RCC 7860 (cell line): ENCODE results near the gene SOX5.

Experiments used
- DNase-seq: peaks from one replicate; pipeline ENCODE4 v3.0.0-alpha.2; 2015; ENCODE audit warnings: low spot score
- FAIRE-seq: peaks from 2 replicates; lab custom pipeline; 2012; peaks lifted over from hg19 to GRCh38; lab: Jason Lieb, UNC

The SOX5 gene

DNA sequence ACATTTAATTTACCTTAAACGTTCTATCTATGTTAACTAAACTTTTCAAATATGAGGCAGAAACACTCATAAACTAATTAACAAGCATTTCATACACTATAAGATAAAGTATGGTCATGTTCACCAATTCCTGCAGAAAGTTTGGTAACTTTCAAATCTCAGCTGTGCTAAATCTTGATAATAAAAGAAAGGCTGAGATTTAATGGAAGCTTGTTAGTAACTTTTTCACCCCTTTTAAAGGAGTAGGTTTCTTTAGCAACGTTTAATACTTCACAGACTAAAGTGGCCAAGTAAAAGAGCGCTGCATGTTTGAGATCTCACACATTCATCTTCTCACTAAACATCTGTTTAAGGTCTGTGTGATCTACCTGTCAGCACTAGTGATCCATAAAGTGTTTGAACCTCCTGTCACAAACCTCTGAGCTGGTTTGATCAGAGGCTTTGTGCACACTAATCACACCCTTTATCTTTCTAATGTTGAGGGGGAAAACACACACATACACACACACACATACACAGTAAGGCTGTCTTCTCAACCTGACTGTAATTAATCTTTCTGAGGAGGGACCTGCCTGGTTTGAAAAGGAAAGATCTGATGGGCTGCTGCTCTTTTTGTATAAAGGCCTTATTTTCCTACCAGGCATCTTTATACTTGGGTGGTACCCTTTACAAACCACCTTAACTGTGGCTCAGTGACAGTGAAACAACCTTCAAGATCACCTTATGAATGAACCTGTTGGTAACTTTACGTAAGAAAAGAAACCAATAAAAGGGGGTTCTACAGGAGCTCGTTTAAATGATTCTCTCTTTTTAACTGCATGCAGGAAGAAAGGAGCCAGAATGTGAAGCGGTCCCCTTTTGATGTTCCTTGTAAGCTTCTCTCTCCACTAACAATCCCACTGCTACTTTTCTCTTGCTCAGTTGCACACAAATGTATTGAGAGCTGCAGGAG is 244.2 kb downstream of the SOX5 start:
- no peak for DNase-seq
- FAIRE-seq: no peak

DNA sequence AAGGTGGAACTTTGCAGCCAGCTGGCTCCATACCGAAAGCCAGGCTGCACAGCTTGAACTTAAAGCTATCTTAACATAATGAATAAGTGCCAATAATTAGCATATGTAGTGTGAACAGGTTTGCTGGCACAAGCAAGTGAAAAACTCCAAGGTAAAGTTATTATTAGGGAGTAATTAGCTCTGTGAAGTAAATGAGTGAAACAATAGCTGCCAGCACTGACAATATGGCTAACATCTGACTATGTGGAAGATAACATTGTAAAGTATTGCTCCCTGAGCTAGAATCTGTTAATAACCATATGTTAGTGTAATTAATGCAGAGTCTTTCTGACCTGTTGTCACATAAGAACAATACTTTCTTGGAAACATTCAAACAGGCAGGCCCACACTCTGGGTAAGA is 246.4 kb downstream of the SOX5 start:
- no peak for DNase-seq
- FAIRE-seq: no peak

DNA sequence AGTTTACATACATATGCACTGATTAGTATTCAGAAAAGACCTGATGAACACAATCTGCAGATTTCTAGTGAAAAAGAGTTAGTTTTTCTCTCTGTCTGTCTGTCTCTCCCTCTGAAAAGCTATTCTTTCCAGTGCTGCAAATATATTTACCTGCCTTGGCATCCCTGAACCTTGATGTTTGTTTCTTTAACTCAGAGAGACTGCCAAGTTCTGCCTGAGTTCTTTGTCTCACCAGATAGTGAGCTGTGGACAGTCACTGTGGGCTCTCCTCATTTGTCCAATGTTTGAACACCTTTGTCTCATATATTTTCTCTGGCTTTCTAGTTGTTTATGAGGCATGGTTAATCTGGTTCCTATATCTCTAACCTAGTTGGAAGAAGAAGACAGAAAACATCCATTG is 250.4 kb downstream of the SOX5 start:
- no peak for DNase-seq
- no peak for FAIRE-seq

DNA sequence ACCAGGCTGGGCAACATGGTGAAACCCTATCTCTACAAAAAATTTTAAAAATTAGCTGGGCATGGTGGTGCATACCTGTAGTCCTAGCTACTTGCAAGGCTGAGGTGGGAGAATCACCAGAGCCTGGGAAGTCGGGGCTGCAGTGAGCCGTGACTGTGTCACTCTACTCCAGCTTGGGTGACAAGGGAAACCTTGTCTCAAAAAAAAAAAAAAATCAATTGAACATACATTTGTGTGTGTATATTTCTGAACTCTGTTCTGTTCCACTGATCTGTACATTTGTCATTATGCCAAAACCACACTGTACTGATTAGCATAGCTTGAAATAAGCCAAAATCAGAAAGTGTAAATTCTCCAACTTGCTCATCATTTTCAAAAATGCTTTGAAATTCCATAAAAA is 254.6 kb downstream of the SOX5 start:
- DNase-seq (no peak), FAIRE-seq (no peak)

DNA sequence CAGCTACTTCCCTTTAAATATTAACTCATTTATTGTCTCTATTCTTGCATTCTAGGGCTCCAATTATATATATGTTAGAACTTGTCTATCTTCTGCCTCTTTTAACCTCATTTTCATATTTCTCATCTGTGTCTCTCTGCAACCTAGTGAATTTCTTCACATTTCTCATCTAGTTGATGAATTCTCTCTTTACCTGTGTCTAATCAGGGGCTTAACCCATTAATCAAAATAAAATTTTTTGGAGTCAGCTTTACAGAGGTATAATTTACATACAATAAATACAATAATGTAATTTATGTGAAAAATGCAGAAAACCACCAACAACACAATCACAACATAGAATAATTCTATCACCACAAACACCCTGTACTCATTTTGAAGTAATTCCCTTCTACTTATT is 255.2 kb downstream of the SOX5 start:
- DNase-seq (no peak), FAIRE-seq (no peak)

DNA sequence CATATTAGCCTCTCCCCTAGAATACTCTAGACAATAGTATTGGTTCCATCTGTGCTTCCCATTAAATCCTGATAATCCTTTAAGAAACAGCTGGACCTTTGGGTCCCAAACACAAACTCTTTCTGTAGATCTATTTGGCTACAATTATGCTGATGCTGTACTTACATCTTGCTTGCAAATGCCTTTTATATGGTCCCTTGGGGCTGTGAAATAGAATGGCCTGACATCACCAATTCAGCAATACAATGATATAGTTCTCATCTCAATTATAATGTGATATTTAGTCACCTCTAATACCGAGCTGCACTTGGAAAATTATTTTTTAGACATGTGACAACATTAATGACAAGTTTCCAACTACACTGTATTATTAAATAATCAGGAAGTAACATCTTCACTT is 261.5 kb downstream of the SOX5 start:
- FAIRE-seq (no peak), DNase-seq (no peak)

DNA sequence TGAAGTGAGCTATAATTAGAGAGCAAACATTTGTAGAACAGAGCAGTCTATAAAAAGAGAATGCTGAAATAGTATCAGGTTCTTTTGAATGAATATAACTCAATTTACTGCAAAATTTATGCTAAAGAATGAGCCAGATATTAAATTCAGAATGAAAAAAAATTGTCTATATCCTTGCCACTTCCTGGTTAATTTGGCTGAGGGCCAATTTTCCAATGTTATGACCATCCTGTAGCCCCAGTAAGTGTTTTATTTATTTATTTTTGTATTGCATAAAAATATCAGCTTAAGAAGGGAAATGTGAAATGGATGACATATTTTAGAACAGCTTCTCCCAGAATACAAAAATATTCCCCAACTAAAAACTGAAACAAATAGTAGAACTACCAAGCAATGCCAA is 263.4 kb downstream of the SOX5 start:
- FAIRE-seq (no peak), DNase-seq (no peak)

DNA sequence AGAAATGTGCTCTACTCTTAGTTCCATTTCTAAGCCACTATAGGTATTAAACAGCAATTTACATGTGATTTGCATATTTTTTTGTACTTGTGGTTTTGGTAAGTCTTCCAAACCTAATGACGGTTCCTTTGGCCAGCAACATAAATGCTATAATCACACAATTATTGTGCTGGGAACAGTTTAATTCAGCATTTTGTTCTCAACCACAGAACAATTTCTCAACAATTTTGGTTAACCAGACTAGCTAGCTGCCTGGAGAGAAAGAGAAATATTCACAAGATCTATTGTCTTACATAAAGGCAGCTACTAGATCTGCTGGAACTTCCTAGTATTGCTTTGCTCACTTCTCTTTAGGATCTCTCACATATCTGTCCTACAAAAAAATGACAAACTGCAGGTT is 265.3 kb downstream of the SOX5 start:
- no peak for FAIRE-seq
- no peak for DNase-seq

DNA sequence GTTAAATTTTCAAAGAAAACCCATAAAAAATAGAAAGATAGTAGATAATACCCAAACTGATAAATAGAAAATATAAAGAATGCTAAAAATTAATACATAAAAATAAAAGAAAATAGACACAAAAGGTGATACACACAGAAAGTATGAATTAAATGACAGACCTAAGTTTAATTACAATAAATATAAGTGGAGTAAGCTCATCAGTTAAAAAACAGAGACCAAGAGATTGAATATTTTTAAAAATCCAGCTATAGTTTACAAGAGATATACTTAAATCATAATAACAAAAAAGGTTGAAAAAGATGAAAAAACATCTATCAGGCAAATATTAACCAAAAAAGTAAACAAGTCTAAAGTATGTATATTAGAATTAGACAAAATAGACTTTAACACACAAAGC is 268.2 kb downstream of the SOX5 start:
- no peak for DNase-seq
- FAIRE-seq: no peak

DNA sequence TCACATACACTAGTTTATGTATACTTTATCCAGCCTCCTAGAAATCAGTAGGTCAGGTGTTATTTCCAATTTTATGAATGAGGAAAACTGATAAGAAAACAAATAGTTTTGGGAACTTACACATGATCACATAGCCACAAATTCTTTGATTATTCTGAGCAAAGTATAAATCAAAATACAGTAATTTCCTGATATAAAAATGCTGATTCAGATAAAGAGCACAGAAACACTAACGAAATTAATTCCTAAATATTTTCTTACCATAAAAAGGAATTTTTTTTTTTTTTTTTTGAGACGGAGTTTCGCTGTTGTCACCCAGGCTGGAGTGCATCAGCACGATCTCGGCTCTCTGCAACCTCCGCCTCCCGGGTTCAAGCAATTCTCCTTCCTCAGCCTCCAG is 275.4 kb downstream of the SOX5 start:
- DNase-seq (no peak), FAIRE-seq (no peak)

DNA sequence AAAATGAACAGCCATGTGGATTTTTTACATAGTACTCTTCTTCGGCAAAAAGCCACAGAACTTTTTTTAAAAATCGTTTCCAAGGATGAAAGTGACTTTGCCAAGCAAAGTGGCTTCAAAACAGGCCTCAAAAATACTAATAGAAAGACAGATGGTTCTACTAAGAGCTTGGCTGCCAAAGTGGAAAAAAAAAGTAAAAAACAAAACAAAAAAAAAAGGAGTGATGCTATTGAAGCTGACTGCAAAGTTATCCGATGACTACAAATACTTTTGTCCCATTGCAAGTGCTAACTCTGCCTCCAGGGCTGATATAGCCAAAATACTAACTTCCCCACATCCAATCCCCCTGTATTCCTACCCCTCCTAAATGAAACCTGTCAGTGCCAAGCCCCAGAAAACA is 277.6 kb downstream of the SOX5 start:
- no peak for FAIRE-seq
- no peak for DNase-seq

DNA sequence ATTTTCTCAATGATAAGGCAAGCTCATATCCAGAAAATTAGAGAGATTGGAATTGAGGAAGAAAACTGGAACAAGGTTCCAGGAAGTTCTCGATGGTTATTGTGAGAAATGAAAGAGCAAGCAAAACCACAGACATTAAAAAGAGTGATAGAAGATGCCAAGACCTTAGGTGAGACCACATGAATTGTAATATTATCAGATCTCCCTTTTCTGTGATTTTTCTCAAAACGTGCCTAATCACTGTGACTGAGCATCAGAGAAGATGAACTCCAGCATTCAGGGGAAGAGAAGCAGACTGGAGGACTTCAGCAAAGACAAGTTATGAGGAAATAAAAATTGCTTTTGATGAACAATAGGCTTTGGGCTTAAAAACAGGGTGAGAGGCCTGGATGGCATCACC is 278.8 kb downstream of the SOX5 start:
- no peak for FAIRE-seq
- no peak for DNase-seq

DNA sequence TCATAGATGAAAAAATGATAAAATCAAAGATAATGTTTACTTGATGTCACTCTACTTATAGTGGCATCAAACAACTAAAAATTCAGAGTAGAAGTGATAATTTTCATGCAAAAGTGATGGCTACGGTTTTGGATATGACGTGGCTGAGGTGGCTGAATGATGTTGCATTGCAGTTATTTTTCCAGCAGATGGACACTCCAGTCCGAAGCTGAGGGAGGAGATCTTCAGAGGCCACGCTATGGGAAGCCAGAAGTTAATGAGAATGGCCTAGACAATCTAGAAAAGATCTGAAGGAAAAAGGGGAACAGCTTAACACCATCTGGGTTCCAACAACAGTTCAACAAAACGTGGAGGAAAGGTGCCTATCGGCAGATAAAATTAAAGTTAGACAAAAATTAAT is 279.8 kb downstream of the SOX5 start:
- DNase-seq: no peak
- no peak for FAIRE-seq

DNA sequence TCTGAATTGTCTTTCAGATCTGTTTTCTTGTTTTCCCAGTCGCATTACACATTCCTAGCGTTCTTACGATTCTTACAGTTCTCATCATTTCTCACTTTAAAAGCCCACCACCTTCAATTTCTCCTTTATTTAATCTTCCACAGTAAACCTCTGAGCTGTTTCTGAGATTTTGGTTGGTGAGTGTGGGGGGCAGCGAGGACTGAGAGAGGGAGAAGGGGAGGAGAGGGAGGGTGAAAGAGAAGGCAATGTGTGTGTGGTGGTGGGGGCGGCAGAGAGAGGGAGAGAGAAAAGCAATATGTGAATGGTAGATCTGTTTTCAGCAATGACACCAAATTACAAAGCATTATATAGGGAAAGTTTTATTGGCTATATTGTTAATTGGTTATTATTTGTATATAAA is 282.6 kb downstream of the SOX5 start:
- no peak for DNase-seq
- FAIRE-seq: no peak

DNA sequence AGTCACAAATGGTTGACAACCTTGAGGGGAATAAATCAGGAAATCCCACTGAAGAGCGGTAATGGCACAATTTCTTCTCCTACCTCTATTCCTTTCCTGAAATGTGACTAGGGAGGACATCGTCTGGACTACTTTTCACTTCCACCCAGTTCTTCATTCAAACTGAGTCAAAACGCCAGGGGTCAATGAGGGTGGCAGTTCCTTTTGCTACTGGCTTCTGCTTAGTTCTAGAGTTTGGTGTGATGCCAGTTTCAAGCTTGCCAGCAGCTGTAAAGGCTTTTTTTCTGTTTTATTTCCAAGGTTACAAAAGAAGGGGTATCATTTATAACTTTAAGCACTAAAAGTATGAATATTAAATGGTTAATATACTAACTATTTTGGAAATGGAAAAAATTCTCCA is 286.5 kb downstream of the SOX5 start:
- FAIRE-seq (no peak), DNase-seq (no peak)

DNA sequence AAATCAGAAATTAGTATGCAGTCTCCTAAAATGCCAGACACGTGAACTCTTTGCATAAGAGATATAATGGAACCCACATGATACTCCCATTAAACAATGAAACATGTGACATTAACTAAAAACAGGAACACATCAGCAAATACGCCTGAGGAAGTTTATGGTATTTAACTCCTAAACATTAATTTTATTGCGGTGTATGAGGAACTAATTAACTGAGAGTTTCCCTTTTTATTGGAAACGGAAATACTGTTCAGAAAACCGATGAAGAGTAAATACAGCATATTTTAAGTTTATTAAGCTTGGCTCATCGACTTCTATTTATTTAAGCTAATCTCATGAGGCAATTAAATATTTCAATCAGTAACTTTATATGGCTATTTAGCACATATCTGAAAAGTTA is 290.3 kb downstream of the SOX5 start:
- FAIRE-seq (no peak), DNase-seq (no peak)

DNA sequence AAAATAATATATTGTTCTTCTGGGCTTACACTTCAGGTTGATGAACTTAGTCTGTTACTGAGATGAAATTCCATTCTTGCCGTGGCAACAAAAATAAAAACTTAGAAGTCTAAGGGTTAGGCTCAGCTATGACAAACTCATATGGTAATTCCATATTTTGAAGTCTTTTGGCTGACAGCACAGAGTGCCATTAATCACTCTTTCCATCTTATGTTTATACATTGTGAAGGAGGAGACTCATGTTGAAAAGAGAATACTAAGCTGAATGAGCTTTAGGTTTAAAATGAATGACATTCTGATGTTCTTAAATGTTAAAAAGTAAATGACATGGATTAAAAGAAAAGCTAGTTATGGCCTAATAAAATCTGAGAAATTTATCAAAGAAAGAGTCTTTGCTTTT is 291.9 kb downstream of the SOX5 start:
- no peak for FAIRE-seq
- DNase-seq: no peak

DNA sequence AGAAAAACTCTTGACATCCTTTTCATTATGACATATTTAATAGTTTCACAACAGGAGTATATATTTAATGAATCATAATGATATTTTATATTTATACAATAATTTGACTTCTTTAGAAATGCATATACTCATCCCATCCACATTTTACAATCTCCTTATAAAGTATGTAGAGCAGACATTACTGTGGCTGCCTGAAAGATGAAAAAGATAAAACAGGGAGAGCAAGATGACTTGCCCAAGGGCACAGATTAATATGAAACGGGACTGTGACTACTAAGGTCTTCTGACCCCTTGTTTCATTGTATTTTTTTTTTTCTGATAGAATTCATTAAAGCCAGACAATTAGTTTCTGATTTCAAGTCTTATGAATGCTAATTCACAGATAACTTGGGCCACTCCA is 293.6 kb downstream of the SOX5 start:
- DNase-seq (no peak), FAIRE-seq (no peak)

DNA sequence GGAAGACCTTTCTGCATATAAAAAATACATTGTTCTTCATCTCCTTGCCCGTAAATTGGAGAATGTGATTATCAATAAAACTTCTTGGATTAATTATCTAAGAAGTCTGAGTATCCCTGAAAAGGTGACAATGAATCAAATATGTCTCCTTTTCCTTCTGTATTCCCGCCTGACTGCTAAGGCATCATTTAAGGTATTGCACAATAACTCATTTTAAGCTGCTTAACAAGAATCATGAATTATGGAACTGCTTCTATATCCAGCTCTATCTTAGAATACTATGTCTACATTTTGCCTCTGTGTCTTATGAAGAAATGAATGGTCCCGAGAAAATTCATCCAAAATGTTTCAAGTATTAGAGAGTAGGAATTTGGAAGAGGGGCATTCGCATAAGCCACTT is 294.4 kb downstream of the SOX5 start:
- FAIRE-seq (no peak), DNase-seq (no peak)

DNA sequence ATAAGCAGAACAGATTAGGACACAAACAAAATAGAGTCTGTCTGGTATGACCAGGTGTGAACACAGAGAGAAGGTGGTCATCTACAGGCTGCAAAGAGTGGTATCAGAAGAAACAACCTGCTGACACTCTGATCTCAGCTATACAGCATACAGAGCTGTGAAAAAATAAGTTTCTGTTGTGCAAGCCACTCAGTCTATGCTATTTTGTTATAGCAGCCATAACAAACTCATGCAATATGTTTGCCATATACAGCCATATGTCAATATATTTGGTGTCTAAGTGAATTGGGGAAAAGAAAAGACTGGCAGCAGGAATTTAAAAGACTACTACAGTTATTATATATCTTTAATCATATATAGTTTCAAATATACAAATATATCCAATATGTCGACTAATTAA is 300.9 kb downstream of the SOX5 start:
- DNase-seq (no peak), FAIRE-seq (no peak)

DNA sequence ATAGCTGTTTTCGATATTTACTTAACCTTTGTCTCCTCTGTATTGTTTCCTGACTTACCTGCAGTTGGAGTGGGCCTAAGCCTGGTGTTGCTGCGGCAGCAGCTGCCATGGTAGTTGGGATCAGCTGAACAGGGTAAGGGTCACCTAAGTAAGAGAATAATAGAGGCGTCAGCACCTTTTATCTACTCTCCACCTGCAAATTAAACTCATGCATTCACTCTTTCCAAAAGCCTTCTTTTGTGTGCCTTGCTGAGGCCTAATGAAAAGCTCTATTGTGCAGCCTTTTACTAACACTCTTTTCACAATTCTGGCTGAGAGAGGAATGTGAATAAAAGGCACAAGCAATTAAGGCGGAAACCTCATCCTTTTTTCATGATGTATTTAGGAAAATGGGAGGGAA is 308.7 kb downstream of the SOX5 start:
- DNase-seq: no peak
- no peak for FAIRE-seq

DNA sequence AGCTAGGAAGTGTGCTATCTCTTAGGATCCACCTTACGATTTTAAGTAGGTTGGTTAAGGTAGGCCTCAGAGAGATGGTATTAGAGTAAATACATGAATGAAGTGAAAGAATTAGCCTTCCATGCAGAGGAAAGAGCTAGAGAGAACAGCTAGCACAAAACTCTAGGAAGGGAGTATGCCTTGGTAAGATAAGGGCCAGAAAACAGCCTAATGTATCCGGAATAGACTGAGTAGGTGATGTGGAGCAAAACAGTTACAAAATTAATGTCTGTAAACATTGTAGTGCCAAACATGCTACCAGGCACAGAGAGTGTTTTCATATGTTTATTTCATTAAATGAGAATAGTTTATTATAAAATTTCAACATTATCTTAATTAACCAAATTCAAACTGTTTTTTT is 315.1 kb downstream of the SOX5 start:
- FAIRE-seq: no peak

DNA sequence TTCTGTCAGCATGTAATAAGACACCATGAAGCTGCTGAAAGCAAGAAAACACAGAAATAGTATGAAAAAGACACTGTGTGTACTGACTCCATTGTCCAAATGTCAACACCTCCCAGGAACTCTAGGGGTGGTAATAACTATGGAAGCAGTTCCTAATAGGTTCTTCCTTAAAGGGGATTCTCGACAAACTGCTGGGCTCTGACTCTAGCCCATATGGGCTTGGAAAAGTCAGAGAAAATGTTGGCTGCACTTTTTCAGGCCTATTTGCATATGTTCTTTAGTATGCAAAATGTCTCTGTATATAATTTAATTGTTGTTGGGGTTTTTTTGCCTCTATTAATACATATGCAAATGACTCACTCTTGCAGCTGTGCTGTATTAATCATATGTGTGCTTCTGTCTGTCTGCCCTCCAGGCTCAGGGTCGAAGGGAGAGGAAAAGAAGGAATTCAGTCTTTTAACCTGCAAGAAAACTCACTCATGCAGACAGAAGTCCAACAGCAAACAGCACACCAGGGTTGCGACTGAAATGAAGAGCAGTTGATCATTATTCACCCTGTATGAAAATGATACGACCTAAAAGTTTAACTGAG is 317.6 kb downstream of the SOX5 start:
- DNase-seq: no peak
- no peak for FAIRE-seq

More for the DNA sequence above, 315.1 kb downstream of the SOX5 start:
- no peak for DNase-seq
